Rectal smooth muscle tissue (tissue), 1 donor: ENCODE data around the gene SLAMF8.

Experiments used
- H3K27ac ChIP-seq: one replicate; pipeline ENCODE4 v1.7.0; 2013; ENCODE audit warnings: low read depth, low read length, inconsistent platforms
- H3K27me3 ChIP-seq: one replicate; pipeline ENCODE4 v1.7.0; 2013; ENCODE audit warnings: low read length; ENCODE audit not compliant: control insufficient read depth, insufficient read depth
- H3K36me3 ChIP-seq: one replicate; pipeline ENCODE4 v1.7.0; 2013; ENCODE audit warnings: low read length; ENCODE audit not compliant: control insufficient read depth, insufficient read depth
- H3K4me1 ChIP-seq: one replicate; pipeline ENCODE4 v1.7.0; 2013; ENCODE audit warnings: low read length; ENCODE audit not compliant: control insufficient read depth, insufficient read depth
- H3K4me3 ChIP-seq: one replicate; pipeline ENCODE4 v1.7.0; 2013; ENCODE audit warnings: low read length
- H3K9ac ChIP-seq: one replicate; pipeline ENCODE4 v1.7.0; 2013; ENCODE audit warnings: low read length

Gene SLAMF8

DNA sequence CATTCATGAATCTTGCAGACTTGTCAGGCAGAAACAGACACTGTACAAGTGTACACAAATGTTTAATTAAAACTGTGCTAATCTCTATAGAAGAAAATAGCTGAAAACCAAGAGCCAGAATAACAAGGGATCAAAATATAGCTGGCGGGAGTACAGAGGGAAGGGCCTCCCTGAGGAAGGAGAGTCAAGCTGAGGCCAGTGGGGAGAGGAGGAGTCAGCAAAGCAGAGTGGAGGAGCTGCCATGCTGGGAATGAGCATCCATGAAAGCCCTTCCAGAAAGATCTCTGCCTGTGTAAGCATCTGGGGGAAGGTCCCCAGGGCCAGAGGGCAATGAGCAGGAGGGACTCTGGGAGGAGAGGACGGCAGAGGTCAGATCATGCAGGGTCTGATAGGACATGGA, 15.1 kb downstream of the SLAMF8 start:
- Histone ChIP-seq H3K36me3 (peaks cover 3% of the 10 kb centered on the region), H3K4me3 (no peak overlapping the region), H3K4me1 (no peaks in the 10 kb centered on the region), H3K27me3 (no peaks in the 10 kb centered on the region), H3K9ac (no peak overlapping the region), H3K27ac (no peak overlapping the region)

DNA sequence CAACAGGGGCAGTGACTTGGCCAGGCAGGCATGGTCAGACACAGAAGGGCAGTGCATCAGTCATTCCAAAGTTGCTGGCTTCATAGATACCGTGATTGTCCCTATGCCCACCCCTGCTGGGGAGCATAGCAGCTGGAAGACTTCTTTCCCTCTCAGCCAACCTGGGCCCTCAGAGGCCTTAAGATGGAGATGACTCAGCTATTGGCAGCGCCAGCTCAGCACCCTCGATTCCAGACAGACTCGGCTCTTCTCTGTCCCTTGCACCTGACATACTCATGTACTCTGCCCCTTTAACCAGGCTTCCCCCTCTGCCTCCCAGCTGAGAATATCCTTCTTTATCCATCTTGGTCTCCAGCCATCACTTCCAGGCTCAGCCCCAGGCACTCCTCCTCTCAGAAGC, 16.8 kb downstream of the SLAMF8 start:
- Histone ChIP-seq H3K27me3 (no peaks in the 10 kb centered on the region), H3K27ac (no peak overlapping the region), H3K4me1 (no peaks in the 10 kb centered on the region), H3K36me3 (no peaks in the 10 kb centered on the region), H3K4me3 (no peak overlapping the region), H3K9ac (no peak overlapping the region)

DNA sequence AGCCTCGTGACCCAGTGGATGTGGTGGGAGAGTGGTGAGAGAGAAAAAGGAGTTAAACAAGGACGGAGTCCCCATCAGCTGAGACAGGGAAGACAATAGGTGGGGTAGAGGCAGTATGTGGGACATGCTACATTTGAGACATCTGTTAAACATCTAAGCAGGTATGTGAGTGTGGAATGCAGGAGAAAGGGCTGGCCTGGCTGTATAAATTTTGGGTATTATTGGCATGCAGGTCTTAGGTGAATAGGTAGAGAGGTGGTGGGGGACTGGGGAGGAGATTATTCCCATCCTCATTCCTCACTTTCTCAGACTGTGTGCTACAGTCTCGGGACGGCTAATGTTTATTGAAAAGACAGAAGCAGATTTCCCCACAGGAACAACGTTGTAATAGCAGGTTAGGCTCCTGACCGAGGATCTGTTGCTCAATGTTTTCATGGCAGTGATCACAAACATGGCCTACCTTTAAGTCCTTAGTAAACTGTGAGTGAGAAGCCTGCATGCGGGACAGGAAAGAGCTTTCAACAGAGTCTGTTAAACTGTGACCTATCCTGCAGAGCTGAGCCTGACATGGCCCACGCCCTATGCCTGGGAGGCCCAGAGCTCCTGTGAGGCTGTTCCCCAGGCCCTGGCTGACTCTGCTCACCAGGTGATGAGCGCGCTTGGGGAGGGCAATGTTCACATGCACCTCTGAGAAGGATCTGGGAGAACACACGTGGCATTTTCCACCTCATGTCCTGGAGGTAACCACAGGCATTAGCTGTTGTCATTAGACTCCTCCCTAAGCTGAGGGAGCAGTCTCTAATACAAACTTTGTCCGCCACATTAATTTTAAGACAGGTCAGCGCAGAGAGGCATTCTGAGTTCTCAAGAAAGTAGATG, 19.3 kb downstream of the SLAMF8 start:
- no peak overlapping the region for H3K9ac ChIP-seq
- no peaks in the 10 kb centered on the region for H3K4me1 ChIP-seq
- H3K27me3 ChIP-seq = no peaks in the 10 kb centered on the region
- H3K36me3 ChIP-seq = no peaks in the 10 kb centered on the region
- H3K4me3 ChIP-seq = no peak overlapping the region
- no peak overlapping the region for H3K27ac ChIP-seq

DNA sequence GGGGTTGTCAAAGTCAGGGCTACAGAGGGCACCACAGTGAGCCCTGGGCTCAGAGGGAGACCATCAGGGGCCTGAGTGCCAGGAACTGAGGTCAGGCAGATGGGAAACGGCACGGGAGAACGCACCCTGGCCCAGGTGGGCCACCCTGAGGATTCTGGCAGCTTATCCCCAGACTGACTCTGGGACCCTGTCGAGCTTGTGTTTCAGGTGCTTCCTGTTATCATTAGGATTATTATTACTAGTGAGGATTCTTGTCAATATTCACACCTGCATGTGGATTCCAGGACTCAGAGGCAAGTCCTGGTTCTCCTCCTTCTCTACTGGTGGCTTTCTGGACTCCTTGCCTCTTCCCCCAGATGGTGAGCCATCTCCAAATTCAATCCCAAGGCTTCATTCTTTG, 20.6 kb downstream of the SLAMF8 start:
- Histone ChIP-seq H3K4me1 (no peaks in the 10 kb centered on the region), H3K36me3 (no peaks in the 10 kb centered on the region), H3K27me3 (no peaks in the 10 kb centered on the region), H3K27ac (no peak overlapping the region), H3K4me3 (no peak overlapping the region), H3K9ac (no peak overlapping the region)

DNA sequence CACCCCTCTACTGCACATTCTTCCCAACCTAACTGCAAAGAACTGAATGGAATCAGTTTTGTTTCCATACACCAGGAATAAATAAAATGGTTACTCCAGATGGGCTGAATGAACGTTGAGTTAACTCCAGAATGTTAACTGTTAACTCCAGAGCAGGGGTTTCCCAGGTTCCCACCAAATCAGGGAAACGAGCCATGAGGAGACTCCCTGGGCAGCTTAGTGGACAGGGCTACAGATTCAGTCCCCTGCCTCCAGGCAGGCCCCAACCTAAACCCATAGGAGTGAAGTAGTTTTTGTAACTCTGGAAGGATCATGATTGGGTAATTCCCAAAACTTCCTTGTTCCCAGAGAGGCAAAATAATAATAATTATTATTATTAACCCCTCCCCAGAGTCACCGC, 21.7 kb downstream of the SLAMF8 start:
- no peaks in the 10 kb centered on the region for H3K4me1 ChIP-seq
- no peak overlapping the region for H3K27ac ChIP-seq
- H3K4me3 ChIP-seq = no peak overlapping the region
- no peaks in the 10 kb centered on the region for H3K27me3 ChIP-seq
- no peaks in the 10 kb centered on the region for H3K36me3 ChIP-seq
- H3K9ac ChIP-seq = no peak overlapping the region

DNA sequence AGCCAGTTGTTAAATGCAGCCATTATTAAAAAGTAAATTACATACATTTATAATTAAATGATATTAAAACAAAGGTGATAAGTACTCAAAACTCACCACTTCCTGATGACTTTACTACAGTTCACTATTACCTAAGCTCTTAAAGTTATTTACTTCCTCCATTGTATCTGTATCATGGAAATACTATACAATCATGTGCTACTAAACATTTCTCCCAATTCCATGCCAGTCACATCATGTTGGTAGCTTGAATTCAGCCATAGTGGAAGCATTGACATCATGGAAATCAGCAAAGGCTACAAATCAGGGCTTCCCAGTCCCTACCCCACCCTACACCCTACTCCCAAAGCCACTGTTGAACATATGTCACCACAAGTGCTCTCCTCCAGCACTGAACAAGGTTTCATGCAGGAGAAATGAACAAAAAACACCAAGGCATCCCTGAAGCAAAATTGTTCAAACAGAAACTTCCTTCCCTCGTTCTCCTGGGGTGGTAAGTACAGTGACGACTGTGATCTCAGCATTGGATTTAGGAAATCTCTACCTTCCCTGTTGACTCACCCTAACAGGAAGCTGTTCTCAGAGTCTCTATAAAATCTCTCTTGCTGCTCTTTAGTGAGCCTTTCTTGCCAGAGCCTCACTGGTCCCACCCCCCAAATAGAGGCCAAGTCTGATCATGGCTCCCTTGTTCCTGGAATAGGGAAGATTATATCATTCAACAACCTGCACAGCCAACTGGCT, 23.1 kb downstream of the SLAMF8 start:
- Histone ChIP-seq H3K4me1 (peaks cover 6% of the 10 kb centered on the region), H3K36me3 (no peaks in the 10 kb centered on the region), H3K9ac (no peak overlapping the region), H3K27me3 (no peaks in the 10 kb centered on the region), H3K27ac (no peak overlapping the region), H3K4me3 (no peak overlapping the region)

DNA sequence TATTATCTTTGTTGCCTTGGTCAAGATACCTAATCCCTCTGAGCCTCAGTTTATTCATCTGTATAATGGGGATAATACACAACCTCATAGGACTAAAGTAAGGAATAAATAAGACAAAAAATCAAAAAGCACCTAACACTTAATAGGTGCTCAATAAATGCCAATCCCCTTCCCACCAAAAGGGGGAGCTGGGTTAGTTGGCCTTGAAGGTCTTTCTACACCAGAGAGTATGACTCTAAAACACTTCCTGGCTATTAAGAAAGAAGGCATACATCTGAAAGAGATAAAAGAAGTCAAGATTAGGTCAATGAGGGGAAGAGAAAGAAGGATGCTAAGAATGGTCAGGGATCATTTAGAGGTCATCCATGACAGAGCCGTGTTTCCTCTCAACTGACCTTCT, 24.7 kb downstream of the SLAMF8 start:
- Histone ChIP-seq H3K36me3 (no peaks in the 10 kb centered on the region), H3K9ac (no peak overlapping the region), H3K27ac (no peak overlapping the region), H3K4me3 (no peak overlapping the region), H3K27me3 (no peaks in the 10 kb centered on the region), H3K4me1 (peaks cover 6% of the 10 kb centered on the region)

DNA sequence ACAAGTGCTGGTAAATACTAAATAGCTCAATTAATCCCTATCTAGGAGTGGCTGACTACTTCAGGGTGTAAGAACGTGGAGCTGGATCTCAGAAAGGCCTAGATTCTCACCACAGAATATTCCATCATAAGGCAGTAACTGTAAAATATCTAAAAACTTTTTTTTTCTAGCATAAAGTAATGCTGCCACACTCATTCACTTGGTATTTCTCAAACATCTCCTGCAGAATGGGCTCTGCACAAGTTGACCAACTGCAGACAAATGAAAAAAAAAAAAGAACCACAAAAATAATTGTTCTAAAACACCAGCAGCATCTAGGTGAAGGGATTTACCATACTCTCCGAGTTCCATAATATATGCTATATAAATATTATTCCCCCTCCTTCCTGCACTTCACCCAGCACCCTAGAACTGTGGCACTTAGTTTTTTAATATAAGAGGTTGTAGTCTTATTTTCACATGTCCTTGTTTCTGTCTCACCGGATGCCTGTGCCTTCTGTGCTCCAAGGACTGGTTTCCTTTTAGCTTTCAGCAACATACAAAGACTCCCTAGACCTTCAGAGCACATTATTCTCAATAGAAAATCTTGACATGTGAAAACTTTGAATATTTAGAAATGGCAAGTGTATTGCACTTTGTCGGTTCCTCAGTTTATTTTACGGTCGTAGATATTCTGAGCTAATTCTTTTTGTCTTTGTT, 26.9 kb downstream of the SLAMF8 start:
- peaks cover 6% of the 10 kb centered on the region for H3K4me1 ChIP-seq
- no peaks in the 10 kb centered on the region for H3K36me3 ChIP-seq
- peak overlapping the region; percentile 83 for H3K4me3 ChIP-seq
- no peaks in the 10 kb centered on the region for H3K27me3 ChIP-seq
- H3K9ac ChIP-seq = no peak overlapping the region
- H3K27ac ChIP-seq = peak overlapping the region; percentile 98

DNA sequence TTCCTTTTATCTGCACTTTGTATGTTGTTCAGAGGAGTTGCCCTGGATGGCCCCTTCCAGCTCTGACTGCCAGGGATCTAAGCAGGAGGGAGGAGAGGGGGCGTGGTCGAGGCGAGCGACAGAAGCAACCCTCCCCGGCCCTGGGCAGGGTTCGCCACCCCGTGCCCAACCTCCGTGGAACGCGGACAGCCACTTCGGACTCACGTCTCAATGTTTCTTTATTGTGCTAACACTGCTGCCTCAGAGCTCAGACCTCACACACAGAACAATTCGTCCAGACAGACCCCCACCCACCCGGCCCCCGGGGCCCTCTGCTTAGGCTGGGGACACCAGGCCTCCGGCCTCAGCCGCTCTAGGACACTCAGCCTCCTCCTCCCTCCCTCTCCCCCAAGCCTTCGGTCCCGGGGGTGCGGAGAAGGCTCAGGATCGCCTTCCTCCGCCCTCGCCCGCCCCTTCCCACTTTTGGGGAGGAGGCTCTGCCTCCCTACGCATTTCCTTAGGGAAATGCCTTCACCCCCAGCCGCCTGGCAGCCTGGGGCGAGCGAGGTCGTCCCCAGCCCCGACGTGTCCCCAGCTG, 27.5 kb downstream of the SLAMF8 start:
- Histone ChIP-seq H3K9ac (peak overlapping the region; percentile 94), H3K36me3 (no peaks in the 10 kb centered on the region), H3K4me3 (peak overlapping the region; percentile 83), H3K27ac (peak overlapping the region; percentile 98), H3K27me3 (no peaks in the 10 kb centered on the region), H3K4me1 (peaks cover 6% of the 10 kb centered on the region)

DNA sequence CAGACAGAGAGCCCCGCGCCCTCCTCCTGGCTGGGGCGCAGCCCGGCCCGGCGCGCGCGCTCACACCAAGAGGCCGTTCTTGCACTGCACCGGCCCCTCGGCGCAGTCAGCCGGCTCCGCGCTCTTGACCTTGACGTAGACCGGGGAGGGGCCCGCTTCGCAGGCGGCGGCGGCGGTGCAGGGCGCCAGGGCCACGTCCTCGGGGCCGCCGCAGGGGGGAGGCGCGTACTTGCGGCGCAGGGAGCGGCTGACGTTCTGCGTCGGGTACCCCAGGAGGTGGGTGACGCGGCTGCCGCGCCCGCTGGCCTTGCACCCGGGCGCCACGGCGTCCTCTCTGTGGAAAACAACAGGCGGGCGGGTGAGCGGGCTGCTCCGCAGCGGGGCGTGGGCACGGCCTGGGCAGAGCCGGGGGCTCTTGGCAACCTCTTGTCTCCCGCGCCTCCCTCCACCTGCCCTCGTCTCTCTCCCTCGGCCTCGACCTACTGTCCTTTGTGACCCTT, 28.1 kb downstream of the SLAMF8 start:
- peak overlapping the region; percentile 83 for H3K4me3 ChIP-seq
- peak overlapping the region; percentile 94 for H3K9ac ChIP-seq
- peak overlapping the region; percentile 98 for H3K27ac ChIP-seq
- H3K36me3 ChIP-seq = no peaks in the 10 kb centered on the region
- peaks cover 6% of the 10 kb centered on the region for H3K4me1 ChIP-seq
- no peaks in the 10 kb centered on the region for H3K27me3 ChIP-seq

DNA sequence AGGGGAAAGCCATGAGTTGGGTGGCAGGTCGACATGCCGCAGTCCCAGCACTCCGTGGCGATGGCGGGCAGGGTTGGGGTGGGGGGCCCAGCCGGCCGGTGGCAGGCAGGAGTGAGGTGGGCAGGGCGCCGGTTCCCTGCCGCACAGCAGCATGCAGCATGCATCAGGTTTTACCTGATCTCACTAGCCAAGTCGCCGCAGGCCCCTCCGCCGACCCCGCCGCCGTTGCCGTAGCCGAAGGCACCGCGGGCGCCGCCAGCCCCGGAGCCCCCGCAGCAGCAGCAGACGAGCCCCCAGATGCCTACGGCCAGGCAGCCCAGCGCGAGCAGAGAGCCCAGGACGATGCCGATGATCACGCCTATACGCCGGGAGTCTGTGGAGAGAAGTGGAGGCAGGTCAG, 29.0 kb downstream of the SLAMF8 start:
- Histone ChIP-seq H3K27ac (peak overlapping the region; percentile 98), H3K4me3 (peak overlapping the region; percentile 83), H3K27me3 (no peaks in the 10 kb centered on the region), H3K36me3 (no peaks in the 10 kb centered on the region), H3K4me1 (peaks cover 6% of the 10 kb centered on the region), H3K9ac (no peak overlapping the region)

DNA sequence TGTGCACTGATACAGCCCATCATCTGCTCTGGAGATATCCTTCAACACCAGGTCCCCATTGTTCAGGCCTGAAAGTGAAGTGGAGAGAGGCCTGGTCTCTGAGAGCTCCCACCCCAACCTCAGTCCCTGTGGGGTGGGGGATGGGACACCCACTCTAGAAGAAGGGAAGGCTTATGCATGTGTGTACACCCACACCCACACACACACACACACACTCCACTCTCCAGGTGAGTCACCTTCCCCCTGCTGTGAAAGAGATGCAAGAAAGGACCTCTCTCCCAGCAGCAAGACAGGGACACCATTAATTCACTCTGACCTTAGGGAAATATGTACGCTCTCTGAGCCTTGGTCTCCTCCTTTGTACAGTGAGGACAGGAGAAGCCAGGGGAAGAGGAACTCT, 29.9 kb downstream of the SLAMF8 start:
- Histone ChIP-seq H3K27me3 (no peaks in the 10 kb centered on the region), H3K36me3 (no peaks in the 10 kb centered on the region), H3K4me1 (peaks cover 6% of the 10 kb centered on the region), H3K27ac (no peak overlapping the region), H3K4me3 (no peak overlapping the region), H3K9ac (no peak overlapping the region)
